RWPE2 (cell line): ENCODE results near the gene MTAP.

Source experiments
- ATAC-seq: fragments of 200-7000 bp; cut with Tn5 transposase; 3 replicates; pipeline ENCODE4 v1.9.1; 2021; ENCODE audit warnings: low read depth
- DNase-seq: peaks from one replicate; pipeline ENCODE4 v3.0.0-alpha.2; 2020; ENCODE audit warnings: low spot score
- H3K27ac ChIP-seq: fragments of 450-650 bp; 2 replicates; pipeline ENCODE4 v1.5.1; 2017; ENCODE audit warnings: mild to moderate bottlenecking; ENCODE audit not compliant: poor library complexity, severe bottlenecking
- H3K27me3 ChIP-seq: fragments of 250-450 bp; sonication (Bioruptor Pico); 2 replicates; pipeline ENCODE4 v1.5.1; 2021; ENCODE audit warnings: mild to moderate bottlenecking, moderate library complexity; ENCODE audit not compliant: insufficient read depth, poor library complexity, severe bottlenecking
- H3K36me3 ChIP-seq: fragments of 250-450 bp; sonication (Bioruptor Pico); 2 replicates; pipeline ENCODE4 v1.5.1; 2020; ENCODE audit warnings: low read depth, mild to moderate bottlenecking, moderate library complexity
- H3K4me1 ChIP-seq: fragments of 250-450 bp; sonication (Bioruptor Pico); 2 replicates; pipeline ENCODE4 v1.5.1; 2021; ENCODE audit warnings: mild to moderate bottlenecking, moderate library complexity; ENCODE audit not compliant: insufficient read depth, poor library complexity, severe bottlenecking
- H3K4me3 ChIP-seq: fragments of 250-450 bp; sonication (Bioruptor Pico); 2 replicates; pipeline ENCODE4 v1.5.1; 2021; ENCODE audit warnings: mild to moderate bottlenecking, moderate library complexity; ENCODE audit not compliant: severe bottlenecking
- H3K9me3 ChIP-seq: fragments of 250-450 bp; sonication (Bioruptor Pico); 2 replicates; pipeline ENCODE4 v1.5.1; 2021; ENCODE audit warnings: mild to moderate bottlenecking, moderate library complexity; ENCODE audit not compliant: severe bottlenecking
- CTCF ChIP-seq: fragments of 450-650 bp; IDR thresholded peaks from one replicate; pipeline ENCODE4 v1.5.1; 2017; ENCODE audit warnings: mild to moderate bottlenecking, moderate library complexity; ENCODE audit not compliant: poor library complexity, severe bottlenecking

MTAP gene

GRCh38 chr9:21875893-21876292 is 73.5 kb downstream of the MTAP start:
- no peak for TF ChIP-seq CTCF
- no peak for ATAC-seq
- no peaks in the 10 kb centered on the region for H3K9me3 ChIP-seq
- no peak overlapping the region for H3K27ac ChIP-seq
- no peaks in the 10 kb centered on the region for H3K27me3 ChIP-seq
- peaks cover 25% of the 10 kb centered on the region for H3K4me1 ChIP-seq
- peaks cover 52% of the 10 kb centered on the region for H3K36me3 ChIP-seq
- no peak overlapping the region for H3K4me3 ChIP-seq
- DNase-seq = no peak

GRCh38 chr9:21883642-21884041 is 81.2 kb downstream of the MTAP start:
- Histone ChIP-seq H3K4me1 (peaks cover 3% of the 10 kb centered on the region), H3K36me3 (peaks cover 65% of the 10 kb centered on the region), H3K4me3 (no peak overlapping the region), H3K27me3 (no peaks in the 10 kb centered on the region), H3K27ac (no peak overlapping the region), H3K9me3 (no peaks in the 10 kb centered on the region)
- DNase-seq (no peak), ATAC-seq (peak; percentile 58; the same call in 2 of the 3 replicates)
- TF ChIP-seq CTCF = no peak

GRCh38 chr9:21889673-21890072 is 87.2 kb downstream of the MTAP start:
- Histone ChIP-seq H3K9me3 (no peaks in the 10 kb centered on the region), H3K36me3 (peaks cover 67% of the 10 kb centered on the region), H3K27me3 (no peaks in the 10 kb centered on the region), H3K27ac (no peak overlapping the region), H3K4me1 (no peaks in the 10 kb centered on the region), H3K4me3 (no peak overlapping the region)
- ATAC-seq (no peak), DNase-seq (no peak)
- no peak for TF ChIP-seq CTCF

GRCh38 chr9:21890696-21891095 is 88.3 kb downstream of the MTAP start:
- no peak for ATAC-seq
- Histone ChIP-seq H3K27ac (no peak overlapping the region), H3K4me3 (no peak overlapping the region), H3K9me3 (peaks cover 4% of the 10 kb centered on the region), H3K4me1 (no peaks in the 10 kb centered on the region), H3K36me3 (peaks cover 61% of the 10 kb centered on the region), H3K27me3 (no peaks in the 10 kb centered on the region)
- TF ChIP-seq CTCF = no peak
- no peak for DNase-seq

- Histone ChIP-seq H3K27ac (no peak overlapping the region), H3K27me3 (no peaks in the 10 kb centered on the region), H3K9me3 (peaks cover 11% of the 10 kb centered on the region), H3K4me1 (no peaks in the 10 kb centered on the region), H3K36me3 (no peaks in the 10 kb centered on the region), H3K4me3 (no peak overlapping the region)
- TF ChIP-seq CTCF = no peak
- DNase-seq (no peak), ATAC-seq (no peak)
These were observed 99.1 kb downstream of the MTAP start for GRCh38 chr9:21901546-21901945.
